ENCODE measurements around the gene KCTD15.

- no peak for TF ChIP-seq CTCF (conservative IDR thresholded peaks at IDR 0.05; ENCODE audit: low read depth, low read length)
- TF ChIP-seq MAFK (IDR thresholded peaks at IDR 0.05; ENCODE audit: low read depth, low read length): no peak
- TF ChIP-seq BHLHE40 (IDR thresholded peaks at IDR 0.05; ENCODE audit: low read depth, low read length): no peak
- no peak for TF ChIP-seq RCOR1 (IDR thresholded peaks at IDR 0.05; ENCODE audit: insufficient replicate concordance, low read length)
- no peak for TF ChIP-seq MXI1 (IDR thresholded peaks at IDR 0.05; ENCODE audit: borderline replicate concordance, low read depth, low read length)
- no peak for TF ChIP-seq POLR2A (IDR thresholded peaks at IDR 0.05; ENCODE audit: low read depth, low read length)
- no peak for TF ChIP-seq USF2 (IDR thresholded peaks at IDR 0.05; ENCODE audit: low read depth, low read length)
- no peak for TF ChIP-seq CHD1 (IDR thresholded peaks at IDR 0.05; ENCODE audit: low read depth, low read length)
- TF ChIP-seq RFX5 (IDR thresholded peaks at IDR 0.05; ENCODE audit: low read depth, low read length): no peak
- no peak for TF ChIP-seq CEBPB (IDR thresholded peaks at IDR 0.05; ENCODE audit: low read depth, low read length)
Measured at GRCh38 chr19:33794683-33795369, 1.8 kb upstream of the KCTD15 start.

Data from IMR-90 (cell line).